WTC11 (cell line): ENCODE measurements around the gene PUS10. TPM values are rescaled to one million over a fixed set of nuclear protein-coding genes. Genes with fewer than 3 reads are reported as not detected.

Source experiments
- ATAC-seq: fragments of 200-7000 bp; cut with Tn5 transposase; 2 replicates; pipeline ENCODE4 v1.10.0; 2021; ENCODE audit warnings: mild to moderate bottlenecking, moderate library complexity
- CTCF ChIA-PET: fragments of 300-600 bp; sonication (Branson Sonifier 250); formaldehyde crosslinking; loops from one replicate; lab custom pipeline; 2021; ENCODE audit warnings: antibody characterized with exemption; lab: Charles Lee
- POLR2A ChIA-PET: fragments of 350-600 bp; sonication (Branson Sonifier 250); formaldehyde crosslinking; loops from one replicate; lab custom pipeline; 2021; ENCODE audit warnings: antibody characterized with exemption; lab: Charles Lee
- DNase-seq: peaks from one replicate; pipeline ENCODE4 v3.0.0; 2021; ENCODE audit warnings: low spot score
- H3K27ac Mint-ChIP-seq: 2 replicates; pipeline ENCODE4 v1.8.0; 2021; ENCODE audit warnings: mixed read lengths
- H3K27me3 Mint-ChIP-seq: 2 replicates; pipeline ENCODE4 v1.8.0; 2021; ENCODE audit warnings: low read depth, mild to moderate bottlenecking, moderate library complexity, mixed read lengths
- H3K36me3 Mint-ChIP-seq: 2 replicates; pipeline ENCODE4 v1.8.0; 2021; ENCODE audit warnings: mixed read lengths
- H3K4me1 Mint-ChIP-seq: 2 replicates; pipeline ENCODE4 v1.8.0; 2022; ENCODE audit warnings: mixed read lengths
- H3K4me3 Mint-ChIP-seq: 2 replicates; pipeline ENCODE4 v1.8.0; 2021; ENCODE audit warnings: mild to moderate bottlenecking, moderate library complexity, mixed read lengths
- H3K9me3 Mint-ChIP-seq: 2 replicates; pipeline ENCODE4 v1.8.0; 2021; ENCODE audit warnings: mixed read lengths
- ATF1 ChIP-seq: sonication (generic); formaldehyde crosslinking; IDR thresholded peaks from 2 replicates; pipeline ENCODE4 v1.8.1; 2023; ENCODE audit warnings: mild to moderate bottlenecking, moderate library complexity, missing genetic modification reagents
- CREB1 ChIP-seq: sonication (generic); formaldehyde crosslinking; IDR thresholded peaks from 2 replicates; pipeline ENCODE4 v1.8.0; 2023; ENCODE audit warnings: mild to moderate bottlenecking, missing genetic modification reagents
- ELF4 ChIP-seq: sonication (generic); formaldehyde crosslinking; IDR thresholded peaks from 2 replicates; pipeline ENCODE4 v1.8.1; 2022; ENCODE audit warnings: low read depth, mild to moderate bottlenecking, moderate library complexity, missing genetic modification reagents
- EMX1 ChIP-seq: fragments of 250-450 bp; sonication (Bioruptor Pico); IDR thresholded peaks from 2 replicates; pipeline ENCODE4 v1.8.0; 2021; ENCODE audit warnings: mild to moderate bottlenecking
- ERG ChIP-seq: fragments of 250-450 bp; sonication (Bioruptor Pico); IDR thresholded peaks from 2 replicates; pipeline ENCODE4 v1.8.0; 2021; ENCODE audit warnings: mild to moderate bottlenecking
- FOXJ3 ChIP-seq: sonication (generic); formaldehyde crosslinking; IDR thresholded peaks from 2 replicates; pipeline ENCODE4 v1.9.0; 2021; ENCODE audit warnings: missing genetic modification reagents, mild to moderate bottlenecking, borderline replicate concordance
- IRF2 ChIP-seq: sonication (generic); formaldehyde crosslinking; IDR thresholded peaks from 2 replicates; pipeline ENCODE4 v1.8.0; 2022; ENCODE audit warnings: low read depth, missing genetic modification reagents, borderline replicate concordance
- JUN ChIP-seq: sonication (generic); formaldehyde crosslinking; IDR thresholded peaks from 2 replicates; pipeline ENCODE4 v1.8.0; 2023; ENCODE audit warnings: mild to moderate bottlenecking, missing genetic modification reagents
- MXD4 ChIP-seq: fragments of 250-450 bp; sonication (Bioruptor Pico); IDR thresholded peaks from 2 replicates; pipeline ENCODE4 v1.8.0; 2021; ENCODE audit warnings: mild to moderate bottlenecking, moderate library complexity, borderline replicate concordance
- PRRX2 ChIP-seq: fragments of 250-450 bp; sonication (Bioruptor Pico); IDR thresholded peaks from 2 replicates; pipeline ENCODE4 v1.8.0; 2021; ENCODE audit warnings: mild to moderate bottlenecking
- TCF7 ChIP-seq: sonication (generic); formaldehyde crosslinking; IDR thresholded peaks from 2 replicates; pipeline ENCODE4 v1.8.0; 2022; ENCODE audit warnings: mild to moderate bottlenecking, low read depth, missing genetic modification reagents, moderate library complexity
- USF1 ChIP-seq: sonication (generic); formaldehyde crosslinking; IDR thresholded peaks from 2 replicates; pipeline ENCODE4 v1.8.0; 2022; ENCODE audit warnings: mild to moderate bottlenecking, missing genetic modification reagents
- ZBTB21 ChIP-seq: sonication (generic); formaldehyde crosslinking; IDR thresholded peaks from 2 replicates; pipeline ENCODE4 v1.8.1; 2023; ENCODE audit warnings: mild to moderate bottlenecking, missing genetic modification reagents, borderline replicate concordance
- ZNF512 ChIP-seq: sonication (generic); formaldehyde crosslinking; IDR thresholded peaks from 2 replicates; pipeline ENCODE4 v1.8.1; 2022; ENCODE audit warnings: missing genetic modification reagents, borderline replicate concordance
- ZSCAN18 ChIP-seq: fragments of 250-450 bp; sonication (Bioruptor Pico); IDR thresholded peaks from 2 replicates; pipeline ENCODE4 v2.1.2; 2022; ENCODE audit warnings: mild to moderate bottlenecking, moderate library complexity
- total RNA-seq: library from RNA; stranded (reverse); gene quantifications from 3 replicates; pipeline ENCODE4 v1.2.3, GENCODE V29; 2021
- TF ChIP-seq, protein P1 (sequence below): sonication (generic); formaldehyde crosslinking; IDR thresholded peaks from 2 replicates; pipeline ENCODE4 v1.8.0; 2022; ENCODE audit warnings: mild to moderate bottlenecking, missing genetic modification reagents
- TF ChIP-seq, protein P2 (sequence below): fragments of 250-450 bp; sonication (Bioruptor Pico); IDR thresholded peaks from 2 replicates; pipeline ENCODE4 v1.9.0; 2021; ENCODE audit warnings: mild to moderate bottlenecking
- TF ChIP-seq, protein P3 (sequence below): sonication (generic); formaldehyde crosslinking; IDR thresholded peaks from 2 replicates; pipeline ENCODE4 v1.8.1; 2022; ENCODE audit warnings: low read depth, missing genetic modification reagents, borderline replicate concordance

PUS10 gene
- total RNA-seq, 1 experiment from 2014 or later, result 2.9 TPM

GRCh38 chr2:60964651-60965498 lies 53.2 kb downstream of the PUS10 start:
- no peak for TF ChIP-seq CREB1 (CRISPR knock-in tag)
- Mint-ChIP-seq H3K27ac (no peak overlapping the region; the same call in 1 of the 2 replicates), H3K4me3 (no peak overlapping the region), H3K4me1 (peaks cover 15% of the 10 kb centered on the region), H3K9me3 (no peaks in the 10 kb centered on the region), H3K27me3 (no peaks in the 10 kb centered on the region), H3K36me3 (no peaks in the 10 kb centered on the region)
- POLR2A ChIA-PET, result interaction anchor here (1.2 kb wide), 1 partner anchor 9 kb away, joined by 4 read pairs; no protein-coding TSS in a partner anchor
- CTCF ChIA-PET, result interaction anchor here (1.0 to 1.1 kb wide), 3 partner anchors 34 to 84 kb away, joined by 3 to 4 read pairs (median 4); partner anchors contain the start of gene REL
- DNase-seq, result no peak
- no peak for ATAC-seq

DNA sequence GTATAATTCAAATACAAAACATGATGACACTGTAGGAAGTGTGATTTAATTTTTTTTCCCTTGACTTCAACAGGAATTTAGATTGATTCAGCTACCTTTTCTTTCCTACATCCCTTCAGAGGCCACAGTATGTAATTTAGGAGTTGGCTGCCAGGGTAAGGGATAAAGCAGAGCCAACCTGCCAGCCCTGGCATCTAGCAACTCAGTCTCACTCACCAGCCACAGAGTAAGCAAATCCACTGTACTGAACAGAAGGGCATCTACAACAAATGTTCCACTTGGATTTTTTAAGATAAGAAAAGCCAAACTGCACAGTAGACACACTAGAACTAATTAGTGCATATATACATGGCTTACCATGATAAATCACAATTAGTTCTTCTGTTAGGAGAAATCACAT lies 54.9 kb downstream of the PUS10 start:
- Mint-ChIP-seq H3K4me1 (peaks cover 15% of the 10 kb centered on the region), H3K27ac (no peak overlapping the region), H3K36me3 (no peaks in the 10 kb centered on the region), H3K27me3 (no peaks in the 10 kb centered on the region), H3K9me3 (no peaks in the 10 kb centered on the region), H3K4me3 (no peak overlapping the region)
- CTCF ChIA-PET, result no interaction called here
- TF ChIP-seq JUN (CRISPR knock-in tag), result no peak
- no peak for TF ChIP-seq ELF4 (CRISPR knock-in tag)
- TF ChIP-seq MXD4 (CRISPR knock-in tag), result no peak
- POLR2A ChIA-PET, result no interaction called here
- DNase-seq (no peak), ATAC-seq (no peak)

GRCh38 chr2:60962528-60962927 lies 55.5 kb downstream of the PUS10 start:
- Mint-ChIP-seq H3K27me3 (no peaks in the 10 kb centered on the region), H3K36me3 (no peaks in the 10 kb centered on the region), H3K4me1 (peaks cover 15% of the 10 kb centered on the region), H3K4me3 (no peak overlapping the region), H3K27ac (no peak overlapping the region), H3K9me3 (no peaks in the 10 kb centered on the region)
- no peak for ATAC-seq
- no peak for TF ChIP-seq PRRX2
- TF ChIP-seq ZSCAN18 (CRISPR knock-in tag), result no peak
- no peak for TF ChIP-seq TCF7 (CRISPR knock-in tag)
- CTCF ChIA-PET, result no interaction called here
- no peak for DNase-seq
- POLR2A ChIA-PET, result no interaction called here

DNA sequence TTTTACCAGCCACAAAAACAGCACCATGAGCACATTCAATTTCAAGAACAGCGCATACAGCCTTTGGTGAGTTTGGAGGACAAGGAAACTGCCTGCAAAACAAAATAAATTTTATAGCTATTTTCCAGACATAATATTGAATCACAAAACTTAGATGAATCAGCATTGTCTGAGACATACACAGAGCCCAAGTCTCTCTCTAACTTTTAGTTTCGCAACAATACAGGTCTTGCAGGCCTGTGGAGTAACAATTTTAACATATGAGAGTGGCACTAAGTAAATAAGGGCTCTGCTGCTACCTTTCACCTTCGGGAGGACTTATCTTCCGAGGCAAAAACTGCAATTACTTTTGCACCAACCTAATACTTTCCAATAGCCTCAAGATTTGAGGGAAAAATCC lies 56.6 kb downstream of the PUS10 start:
- no peak for ATAC-seq

More for the DNA sequence above, 56.6 kb downstream of the PUS10 start:
- DNase-seq, result no peak
- H3K4me3 Mint-ChIP-seq, result no peak overlapping the region
- H3K9me3 Mint-ChIP-seq, result no peaks in the 10 kb centered on the region
- H3K4me1 Mint-ChIP-seq, result peaks cover 15% of the 10 kb centered on the region
- no peak for TF ChIP-seq ZBTB21
- no peak for TF ChIP-seq PRRX2
- no peak for TF ChIP-seq FOXJ3 (CRISPR knock-in tag)
- TF ChIP-seq IRF2, result no peak
- TF ChIP-seq EMX1 (CRISPR knock-in tag), result no peak
- no peak for TF ChIP-seq ZNF512 (CRISPR knock-in tag)
- TF ChIP-seq, protein P1, sequence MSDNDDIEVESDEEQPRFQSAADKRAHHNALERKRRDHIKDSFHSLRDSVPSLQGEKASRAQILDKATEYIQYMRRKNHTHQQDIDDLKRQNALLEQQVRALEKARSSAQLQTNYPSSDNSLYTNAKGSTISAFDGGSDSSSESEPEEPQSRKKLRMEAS, result no peak
- TF ChIP-seq USF1 (CRISPR knock-in tag), result no peak
- TF ChIP-seq, protein P2, sequence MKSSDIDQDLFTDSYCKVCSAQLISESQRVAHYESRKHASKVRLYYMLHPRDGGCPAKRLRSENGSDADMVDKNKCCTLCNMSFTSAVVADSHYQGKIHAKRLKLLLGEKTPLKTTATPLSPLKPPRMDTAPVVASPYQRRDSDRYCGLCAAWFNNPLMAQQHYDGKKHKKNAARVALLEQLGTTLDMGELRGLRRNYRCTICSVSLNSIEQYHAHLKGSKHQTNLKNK (CRISPR knock-in tag), result no peak
- TF ChIP-seq, protein P3, sequence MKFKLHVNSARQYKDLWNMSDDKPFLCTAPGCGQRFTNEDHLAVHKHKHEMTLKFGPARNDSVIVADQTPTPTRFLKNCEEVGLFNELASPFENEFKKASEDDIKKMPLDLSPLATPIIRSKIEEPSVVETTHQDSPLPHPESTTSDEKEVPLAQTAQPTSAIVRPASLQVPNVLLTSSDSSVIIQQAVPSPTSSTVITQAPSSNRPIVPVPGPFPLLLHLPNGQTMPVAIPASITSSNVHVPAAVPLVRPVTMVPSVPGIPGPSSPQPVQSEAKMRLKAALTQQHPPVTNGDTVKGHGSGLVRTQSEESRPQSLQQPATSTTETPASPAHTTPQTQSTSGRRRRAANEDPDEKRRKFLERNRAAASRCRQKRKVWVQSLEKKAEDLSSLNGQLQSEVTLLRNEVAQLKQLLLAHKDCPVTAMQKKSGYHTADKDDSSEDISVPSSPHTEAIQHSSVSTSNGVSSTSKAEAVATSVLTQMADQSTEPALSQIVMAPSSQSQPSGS, result no peak
- TF ChIP-seq ERG, result no peak
- no peak for TF ChIP-seq ATF1 (CRISPR knock-in tag)
- TF ChIP-seq, all 79 proteins: peak for 0
- ChIA-PET CTCF (no interaction called here), POLR2A (no interaction called here)
- H3K36me3 Mint-ChIP-seq, result no peaks in the 10 kb centered on the region
- H3K27ac Mint-ChIP-seq, result no peak overlapping the region
- H3K27me3 Mint-ChIP-seq, result no peaks in the 10 kb centered on the region
